Measurements from ENCODE around the gene STMN3.
"Not testable (repeated sequence)": the region's sequence is repeated elsewhere in the genome, so short reads cannot be mapped to it uniquely, and the experiment has no call there.

STMN3 gene

GRCh38 chr20:63610581-63611435 is 42.4 kb downstream of the STMN3 start:
- FAIRE-seq = no peak

GRCh38 chr20:63606686-63607085 is 46.5 kb downstream of the STMN3 start:
- FAIRE-seq = no peak

- no peak for FAIRE-seq
These were observed 50.9 kb downstream of the STMN3 start for GRCh38 chr20:63602321-63602720.

GRCh38 chr20:63601679-63602078 is 51.5 kb downstream of the STMN3 start:
- not testable (repeated sequence) for FAIRE-seq

- FAIRE-seq = no peak
These were observed 53.7 kb downstream of the STMN3 start for GRCh38 chr20:63599396-63600050.

GRCh38 chr20:63598479-63599395 is 54.5 kb downstream of the STMN3 start:
- no peak for FAIRE-seq

GRCh38 chr20:63597651-63598478 is 55.4 kb downstream of the STMN3 start:
- FAIRE-seq = no peak

GRCh38 chr20:63596423-63596822 is 56.8 kb downstream of the STMN3 start:
- no peak for FAIRE-seq

GRCh38 chr20:63595416-63596127 is 57.7 kb downstream of the STMN3 start:
- no peak for FAIRE-seq

GRCh38 chr20:63594043-63594561 is 59.1 kb downstream of the STMN3 start:
- no peak for FAIRE-seq

- FAIRE-seq = no peak
These were observed 60.6 kb downstream of the STMN3 start for GRCh38 chr20:63592661-63593060.

- no peak for FAIRE-seq
These were observed 61.4 kb downstream of the STMN3 start for GRCh38 chr20:63591786-63592355.

- no peak for FAIRE-seq
These were observed 62.1 kb downstream of the STMN3 start for GRCh38 chr20:63591147-63591533.

GRCh38 chr20:63590218-63591146 is 62.7 kb downstream of the STMN3 start:
- no peak for FAIRE-seq

Data from colon (tissue), 2 donors.